NCI-H524 (cell line): Measurements from ENCODE around the gene RNF182.
"Not testable (repeated sequence)": the region's sequence is repeated elsewhere in the genome, so short reads cannot be mapped to it uniquely, and the experiment has no call there.

Experiments used
- DNase-seq, 2 experiments: peaks; one replicate each; lab custom pipeline; 2025; lab: John Stamatoyannopoulos, UW

Gene RNF182

DNA sequence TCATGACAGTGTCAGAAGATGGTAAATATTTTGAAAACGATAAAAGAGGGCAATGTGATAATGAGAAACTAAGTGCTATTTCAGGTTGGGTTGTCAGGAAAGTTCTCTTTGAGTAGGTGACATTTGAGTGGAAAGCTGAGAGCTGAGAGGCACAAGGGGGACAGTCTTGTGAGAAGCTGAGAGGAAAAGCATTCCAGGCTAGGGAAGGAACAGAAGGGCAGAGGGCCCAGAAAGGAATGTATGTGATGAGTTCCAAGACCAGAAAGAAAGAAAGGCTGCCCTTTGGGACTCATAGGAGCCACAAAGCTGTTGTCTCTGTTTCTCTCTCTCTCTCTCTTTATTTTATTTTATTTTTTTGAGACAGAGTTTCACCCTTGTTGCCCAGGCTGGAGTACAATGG lies 7.6 kb upstream of the RNF182 start:
- no peak for DNase-seq

GRCh38 chr6:13918686-13919250 lies 6.0 kb upstream of the RNF182 start:
- DNase-seq, result no peak

DNA sequence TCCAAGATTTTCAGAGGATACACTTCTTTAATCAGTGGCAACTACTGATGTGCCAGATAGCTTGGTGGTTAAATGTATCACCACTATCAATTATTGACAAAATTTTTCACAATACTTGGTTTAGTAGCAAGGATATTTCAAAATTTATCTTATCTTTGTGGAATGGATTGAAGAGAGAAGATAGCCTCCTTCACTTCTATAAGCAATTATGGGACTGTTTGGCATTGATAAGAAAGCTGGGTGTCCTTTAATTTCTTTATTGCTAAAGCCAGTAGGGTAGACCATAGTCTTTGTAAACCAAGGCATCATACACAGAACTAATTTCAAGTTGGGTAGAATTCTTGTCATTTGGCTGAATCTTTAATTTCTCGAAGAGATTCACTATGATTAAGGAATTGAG lies 4.9 kb upstream of the RNF182 start:
- no peak for DNase-seq

GRCh38 chr6:13920552-13920951 lies 4.2 kb upstream of the RNF182 start:
- no peak for DNase-seq

- no peak for DNase-seq
These were observed 2.0 kb upstream of the RNF182 start for GRCh38 chr6:13922750-13923149.

DNA sequence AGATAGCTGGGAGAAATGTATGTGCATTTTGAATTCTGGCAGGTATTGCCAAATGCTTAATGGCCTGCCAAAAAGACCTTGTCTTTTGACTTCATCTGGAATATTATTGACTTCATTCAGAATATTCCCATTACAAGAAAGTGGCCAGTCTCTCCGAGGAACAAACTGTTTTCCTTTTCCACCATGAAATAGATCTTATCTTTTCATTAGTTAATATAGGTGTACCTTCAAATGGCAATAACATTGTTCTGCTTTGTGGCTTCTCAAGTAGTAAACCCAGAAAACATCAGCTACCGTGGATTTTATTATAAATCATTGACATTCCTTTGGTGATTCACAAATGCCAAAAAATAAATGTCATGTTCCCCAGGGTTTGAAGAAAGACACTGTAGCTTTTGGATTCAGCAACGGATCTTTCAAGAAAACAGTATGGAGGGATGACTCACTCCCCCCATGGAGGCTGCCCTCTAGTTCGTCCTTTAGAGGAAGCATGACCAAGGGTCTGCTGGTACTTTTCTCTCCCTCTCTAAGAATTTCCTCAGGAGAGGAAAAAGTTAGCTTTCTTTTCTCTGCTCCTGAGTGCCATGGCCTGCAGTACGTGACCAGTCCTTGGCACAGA lies 1.1 kb upstream of the RNF182 start:
- DNase-seq, result no peak

GRCh38 chr6:13924146-13924948 lies 405 bp upstream of the RNF182 start:
- DNase-seq, result peak; percentile 60 to 62

DNA sequence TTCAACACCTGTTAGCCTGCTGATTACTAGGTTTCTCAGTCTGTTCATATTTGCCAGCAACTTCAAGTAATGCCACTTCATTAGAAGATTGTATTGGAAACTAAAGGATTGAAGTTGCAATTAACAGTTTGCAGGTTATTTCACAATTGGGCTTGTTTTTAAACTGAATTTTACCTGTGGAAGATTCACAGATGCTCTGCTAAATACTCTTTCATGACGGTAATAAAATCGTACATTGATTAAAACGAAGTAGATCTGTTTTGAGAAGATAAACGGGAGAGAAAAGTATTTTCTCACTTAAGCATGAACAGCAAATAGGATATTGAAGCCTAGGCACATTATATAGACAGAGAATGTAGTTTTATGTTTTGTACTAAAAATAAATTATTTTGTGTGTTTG lies 1.6 kb downstream of the RNF182 start:
- peak in 1 of 2 experiments; percentile 63 for DNase-seq

GRCh38 chr6:13927203-13927602 lies 2.5 kb downstream of the RNF182 start:
- no peak for DNase-seq

DNA sequence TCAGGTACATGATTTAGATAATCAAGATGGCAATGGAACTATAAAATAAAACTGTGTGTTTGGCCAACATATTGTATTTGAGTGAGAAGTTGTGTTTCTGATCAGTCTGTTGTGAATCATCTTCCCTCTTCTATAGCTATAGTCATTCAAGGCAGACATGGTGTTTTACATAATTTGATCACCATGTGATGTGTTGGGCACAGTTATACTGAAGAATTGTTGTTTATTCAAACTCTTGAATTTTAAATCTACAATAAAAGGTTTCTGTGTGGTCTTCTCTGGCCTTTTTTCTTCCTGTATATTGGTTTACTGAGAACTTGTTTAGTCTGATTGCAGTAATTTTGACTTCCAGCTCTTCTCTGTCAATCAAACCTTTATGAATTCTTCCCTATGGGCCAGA lies 4.4 kb downstream of the RNF182 start:
- DNase-seq, result no peak

GRCh38 chr6:13931797-13932402 lies 7.1 kb downstream of the RNF182 start:
- DNase-seq, result no peak

GRCh38 chr6:13932785-13933184 lies 8.0 kb downstream of the RNF182 start:
- no peak for DNase-seq

GRCh38 chr6:13934721-13935120 lies 10.0 kb downstream of the RNF182 start:
- no peak for DNase-seq

GRCh38 chr6:13935190-13935880 lies 10.6 kb downstream of the RNF182 start:
- no peak for DNase-seq

DNA sequence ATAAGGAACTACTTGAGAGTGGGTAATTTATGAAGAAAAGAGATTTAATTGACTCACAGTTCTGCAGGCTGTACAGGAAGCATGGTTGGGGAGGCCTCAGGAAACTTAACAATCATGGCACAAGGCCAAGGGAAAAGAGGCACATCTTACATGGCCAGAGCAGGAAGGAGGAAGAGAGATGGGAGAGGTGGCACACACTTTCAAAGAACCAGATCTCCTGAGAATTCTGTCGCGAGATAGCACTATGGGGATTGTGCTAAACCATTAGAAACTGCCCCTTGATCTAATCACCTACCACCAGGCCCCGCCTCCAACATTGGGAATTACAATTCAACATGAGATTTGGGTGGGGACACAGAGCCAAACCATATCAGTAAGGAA lies 11.1 kb downstream of the RNF182 start:
- not testable (repeated sequence) for DNase-seq

DNA sequence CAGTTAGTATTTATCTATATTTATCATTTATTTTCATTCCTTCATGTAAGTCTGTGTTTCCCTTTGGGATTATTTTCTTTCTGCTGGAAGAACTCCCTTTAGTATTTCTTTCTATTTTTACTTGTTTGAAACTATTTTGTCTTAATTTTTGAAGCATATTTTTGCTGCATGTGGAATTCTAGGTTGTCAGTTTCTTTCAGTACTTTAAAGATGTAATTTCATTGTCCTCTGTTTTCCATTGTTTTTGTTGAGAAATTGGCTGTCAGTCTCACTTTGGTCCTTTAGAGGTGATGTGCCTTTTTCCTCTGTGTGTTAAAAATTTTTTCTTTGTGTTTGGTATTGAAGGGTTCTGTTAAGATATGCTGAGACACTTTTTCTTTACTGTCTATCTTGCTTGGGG lies 17.1 kb downstream of the RNF182 start:
- no peak for DNase-seq

DNA sequence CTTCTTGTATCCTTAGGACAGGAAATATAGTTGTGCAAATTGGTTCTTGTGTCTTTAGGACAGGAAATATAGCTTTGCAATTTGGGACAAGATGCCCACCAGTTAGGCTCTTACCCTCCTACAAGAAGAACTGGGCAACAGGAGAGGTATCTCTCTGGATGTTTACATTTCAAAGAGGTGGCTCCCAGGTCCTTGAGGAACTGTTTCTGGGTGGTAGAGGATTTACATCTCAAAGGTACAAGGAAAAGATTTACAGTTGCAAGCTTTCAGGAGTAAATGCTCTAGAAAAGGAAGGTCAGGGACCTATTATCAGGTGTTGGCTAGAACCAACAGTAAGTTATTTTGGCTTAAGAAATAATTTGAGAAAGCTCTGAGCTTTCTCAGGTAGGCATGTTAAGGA lies 19.2 kb downstream of the RNF182 start:
- DNase-seq, result no peak

- no peak for DNase-seq
These were observed 21.8 kb downstream of the RNF182 start for GRCh38 chr6:13946506-13946905.

GRCh38 chr6:13947611-13948178 lies 22.9 kb downstream of the RNF182 start:
- no peak for DNase-seq

GRCh38 chr6:13952101-13952500 lies 27.3 kb downstream of the RNF182 start:
- peak; percentile 78 to 91 for DNase-seq

DNA sequence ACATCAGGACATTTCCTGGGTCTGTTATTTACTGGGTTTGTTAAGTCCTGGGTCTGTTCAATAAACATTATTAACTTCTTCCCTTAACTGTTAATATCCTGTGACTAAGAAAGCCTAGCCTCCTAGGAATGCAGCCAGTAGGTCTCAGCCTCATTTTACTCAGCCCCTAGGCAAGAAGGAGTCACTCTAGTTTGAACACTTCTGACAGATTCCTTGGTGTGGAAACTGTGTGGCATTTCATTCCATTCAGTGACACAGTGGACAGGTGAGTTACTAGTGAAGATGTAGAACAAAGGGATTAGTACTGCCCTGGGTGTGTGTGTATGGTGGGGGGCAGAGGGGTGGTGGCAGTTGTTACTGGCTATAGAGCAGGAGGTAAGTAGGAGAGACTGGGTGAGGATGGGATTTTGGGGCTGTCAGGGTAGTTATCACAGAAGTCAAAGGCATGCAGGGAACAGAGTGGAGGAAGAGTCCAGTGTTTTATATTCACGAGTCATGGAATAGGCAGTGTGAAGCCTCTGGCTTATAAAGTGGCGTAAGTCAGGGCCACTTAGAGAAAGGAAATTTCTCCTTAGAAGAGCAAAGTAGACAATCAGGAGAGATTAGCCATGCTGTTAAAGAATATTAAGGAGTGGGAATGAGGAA lies 28.4 kb downstream of the RNF182 start:
- DNase-seq, result peak in 1 of 2 experiments; percentile 31
